ENCODE data around the gene FGF18.
A peak's percentile ranks its signal among the peaks of the same experiment; 100 is the strongest.
"Not testable (repeated sequence)": the region's sequence is repeated elsewhere in the genome, so short reads cannot be mapped to it uniquely, and the experiment has no call there.

The FGF18 gene

DNA sequence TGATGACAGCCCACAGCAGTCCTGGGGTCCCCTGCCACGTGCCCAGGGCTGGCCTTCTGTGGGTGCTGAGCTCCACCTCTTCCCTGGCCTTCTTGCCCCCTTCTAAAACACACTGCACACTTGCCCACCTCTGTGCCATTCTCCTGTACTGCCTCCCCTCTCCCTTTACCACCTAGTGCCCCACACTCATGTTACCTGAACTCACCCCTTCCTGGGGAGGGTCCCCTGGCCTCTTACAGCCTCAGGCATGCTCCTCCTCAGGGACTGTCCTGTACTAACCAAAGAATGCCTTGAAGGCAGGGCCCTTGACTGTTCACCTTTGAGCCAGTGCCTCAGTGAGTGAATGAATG is 60.3 kb downstream of the FGF18 start:
- no peak for DNase-seq
- intact Hi-C loops (cut with DNase I), result no loop called here

GRCh38 chr5:171480239-171480638 is 60.8 kb downstream of the FGF18 start:
- intact Hi-C loops (cut with DNase I), result no loop called here
- DNase-seq, result no peak

- intact Hi-C loops (cut with DNase I), result no loop called here
- DNase-seq, result no peak
These were observed 62.4 kb downstream of the FGF18 start for GRCh38 chr5:171481571-171482433.

GRCh38 chr5:171482434-171482730 is 62.9 kb downstream of the FGF18 start:
- intact Hi-C loops (cut with DNase I), result no loop called here
- no peak for DNase-seq

- DNase-seq, result peak in 9 of 42 donors; percentile 12 to 70 (median 30)
- intact Hi-C loops (cut with DNase I), result no loop called here
These were observed 64.2 kb downstream of the FGF18 start for GRCh38 chr5:171483551-171484135.

- DNase-seq, result peak in 6 of 42 donors; percentile 7 to 49 (median 28)
- intact Hi-C loops (cut with DNase I), result no loop called here
These were observed 65.0 kb downstream of the FGF18 start for GRCh38 chr5:171484460-171484899.

- intact Hi-C loops (cut with DNase I), result no loop called here
- no peak for DNase-seq
These were observed 66.2 kb downstream of the FGF18 start for GRCh38 chr5:171485668-171486067.

- intact Hi-C loops (cut with DNase I), result no loop called here
- DNase-seq, result no peak
These were observed 67.2 kb downstream of the FGF18 start for GRCh38 chr5:171486613-171487012.

- no peak for DNase-seq
- intact Hi-C loops (cut with DNase I), result no loop called here
These were observed 69.4 kb downstream of the FGF18 start for GRCh38 chr5:171488876-171489275.

GRCh38 chr5:171492781-171493180 is 73.3 kb downstream of the FGF18 start:
- DNase-seq, result no peak
- intact Hi-C loops (cut with DNase I), result no loop called here

GRCh38 chr5:171493646-171494393 is 74.4 kb downstream of the FGF18 start:
- no peak for DNase-seq
- intact Hi-C loops (cut with DNase I), result no loop called here

GRCh38 chr5:171494452-171495121 is 75.1 kb downstream of the FGF18 start:
- DNase-seq, result no peak
- intact Hi-C loops (cut with DNase I), result no loop called here

DNA sequence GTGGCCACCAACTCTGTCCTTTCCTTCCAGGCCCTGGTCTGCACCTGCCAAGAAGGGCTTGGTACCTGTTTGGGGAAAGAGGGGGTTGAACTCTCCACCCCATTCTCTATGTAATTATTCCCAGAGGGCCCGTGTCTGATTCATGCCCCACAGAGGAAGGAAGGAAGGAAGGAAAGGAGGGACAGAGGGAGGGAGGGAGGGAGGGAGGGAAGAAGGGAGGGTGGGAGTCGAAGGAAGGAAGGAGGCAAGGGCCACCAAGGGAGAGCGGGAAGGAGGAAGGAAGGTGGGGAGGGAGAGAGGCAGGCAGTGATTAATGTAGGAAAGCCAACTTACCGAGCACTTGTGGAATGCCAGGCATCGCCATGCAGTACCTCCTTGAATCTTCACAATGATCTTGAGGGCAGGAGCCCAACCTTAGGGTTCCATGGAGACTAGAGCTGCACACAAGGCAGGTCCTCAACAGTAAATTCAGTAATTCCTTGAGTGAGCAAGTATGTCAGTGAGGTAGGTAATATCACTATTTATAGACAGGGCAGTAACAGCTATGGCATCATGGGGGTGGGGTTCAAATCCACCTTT is 75.8 kb downstream of the FGF18 start:
- intact Hi-C loops (cut with DNase I), result no loop called here
- DNase-seq, result no peak

GRCh38 chr5:171496456-171496855 is 77.0 kb downstream of the FGF18 start:
- intact Hi-C loops (cut with DNase I), result no loop called here
- DNase-seq, result peak in 1 of 42 donors; percentile 42

DNA sequence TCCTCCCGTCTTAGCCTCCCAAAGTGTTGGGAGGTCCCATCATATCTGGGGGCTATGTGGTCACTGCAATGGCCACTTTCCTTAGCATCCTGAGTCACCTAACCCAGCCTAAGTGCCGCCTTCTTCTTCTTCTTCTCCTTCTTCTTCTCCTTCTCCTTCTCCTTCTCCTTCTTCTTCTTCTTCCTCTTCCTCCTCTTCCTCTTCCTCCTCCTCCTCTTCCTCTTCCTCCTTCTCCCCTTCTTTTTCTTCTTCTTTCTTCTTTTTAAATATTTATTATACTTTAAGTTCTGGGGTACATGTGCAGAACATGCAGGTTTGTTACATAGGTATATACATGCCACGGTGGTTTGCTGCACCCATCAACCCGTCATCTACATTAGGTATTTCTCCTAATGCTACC is 78.0 kb downstream of the FGF18 start:
- intact Hi-C loops (cut with DNase I), result not testable (repeated sequence)

DNA sequence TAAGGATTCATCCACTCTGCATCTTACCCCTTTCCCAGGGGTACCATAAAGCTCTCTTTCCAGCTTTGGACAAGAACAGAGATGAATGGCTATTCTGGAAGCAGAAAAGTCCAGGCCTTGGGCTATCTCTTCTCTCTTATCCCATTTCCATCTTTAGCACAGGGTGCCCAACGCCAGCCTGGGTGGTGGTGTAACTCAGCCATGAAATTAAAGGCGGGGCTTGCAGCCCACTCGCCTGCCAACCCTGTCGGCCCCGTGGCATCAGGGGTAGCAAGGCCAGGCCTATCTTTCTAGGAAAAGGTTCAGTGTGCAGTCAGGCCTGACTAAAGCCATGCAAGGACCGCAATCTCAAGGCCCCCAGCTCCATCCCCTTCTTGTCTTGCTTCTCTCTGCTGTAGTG is 78.7 kb downstream of the FGF18 start:
- DNase-seq, result no peak
- intact Hi-C loops (cut with DNase I), result no loop called here

More for the DNA sequence above, 78.0 kb downstream of the FGF18 start:
- not testable (repeated sequence) for DNase-seq

DNA sequence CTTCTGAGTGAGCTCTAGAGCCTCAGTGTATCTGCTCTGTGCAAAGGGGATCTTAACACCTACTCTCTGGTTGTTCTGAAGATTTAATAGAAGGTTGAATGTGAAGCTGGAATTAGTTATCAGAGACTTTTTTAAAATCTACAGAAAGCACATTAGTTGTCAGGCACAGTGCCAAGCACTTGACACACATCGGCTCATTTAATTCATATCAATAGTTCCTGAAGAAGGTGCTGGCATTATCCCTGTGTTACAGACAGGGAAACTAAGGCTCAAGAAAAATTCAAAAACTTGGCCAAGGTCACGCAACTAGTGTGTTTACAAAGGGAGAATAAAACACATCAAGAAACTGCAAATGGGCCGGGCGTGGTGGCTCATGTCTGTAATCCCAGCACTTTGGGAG is 80.2 kb downstream of the FGF18 start:
- intact Hi-C loops (cut with DNase I), result no loop called here
- DNase-seq, result no peak

- no peak for DNase-seq
- intact Hi-C loops (cut with DNase I), result no loop called here
These were observed 86.1 kb downstream of the FGF18 start for GRCh38 chr5:171505473-171506043.

- DNase-seq, result no peak
- intact Hi-C loops (cut with DNase I), result no loop called here
These were observed 87.5 kb downstream of the FGF18 start for GRCh38 chr5:171506951-171507350.
